ENCODE data around the gene FKBP14. TPM values are rescaled to one million over a fixed set of nuclear protein-coding genes. Genes with fewer than 3 reads are reported as not detected.
A peak's percentile ranks its signal among the peaks of the same experiment; 100 is the strongest.
"Not testable (repeated sequence)": the region's sequence is repeated elsewhere in the genome, so short reads cannot be mapped to it uniquely, and the experiment has no call there.

The FKBP14 gene
- total RNA-seq, 1 donor from 2014 or later = 42.4 TPM

DNA sequence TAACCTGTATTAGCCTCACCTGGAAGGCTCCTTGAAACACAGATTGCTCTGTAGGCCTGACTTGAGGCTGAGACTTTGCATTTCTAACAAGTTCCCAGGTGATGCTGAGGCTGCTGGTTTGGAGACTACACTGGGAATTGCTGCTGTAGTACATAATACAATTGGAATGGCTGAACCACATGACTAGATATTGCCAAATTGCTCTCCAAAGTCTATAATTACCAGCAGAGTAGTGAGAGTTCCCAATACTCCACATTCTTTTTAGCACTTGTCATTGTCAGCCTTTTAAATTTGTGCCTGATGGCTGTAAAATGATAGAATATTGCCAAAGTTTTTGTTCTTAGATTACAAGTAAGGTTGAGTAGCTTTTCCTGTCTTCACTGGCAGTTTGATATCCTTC, 41.6 kb upstream of the FKBP14 start:
- H3K4me1 Mint-ChIP-seq = peaks cover 4% of the 10 kb centered on the region
- no peak overlapping the region for H3K27ac Mint-ChIP-seq
- no peaks in the 10 kb centered on the region for H3K27me3 Mint-ChIP-seq (ENCODE audit: low read depth)
- H3K4me3 Mint-ChIP-seq = no peak overlapping the region
- H3K9me3 Mint-ChIP-seq = no peaks in the 10 kb centered on the region
- peaks cover 32% of the 10 kb centered on the region for H3K36me3 Mint-ChIP-seq
- no peak for DNase-seq (ENCODE audit: low spot score in 2 of 2, unreplicated experiment in 2 of 2)
- TF ChIP-seq, protein P1, sequence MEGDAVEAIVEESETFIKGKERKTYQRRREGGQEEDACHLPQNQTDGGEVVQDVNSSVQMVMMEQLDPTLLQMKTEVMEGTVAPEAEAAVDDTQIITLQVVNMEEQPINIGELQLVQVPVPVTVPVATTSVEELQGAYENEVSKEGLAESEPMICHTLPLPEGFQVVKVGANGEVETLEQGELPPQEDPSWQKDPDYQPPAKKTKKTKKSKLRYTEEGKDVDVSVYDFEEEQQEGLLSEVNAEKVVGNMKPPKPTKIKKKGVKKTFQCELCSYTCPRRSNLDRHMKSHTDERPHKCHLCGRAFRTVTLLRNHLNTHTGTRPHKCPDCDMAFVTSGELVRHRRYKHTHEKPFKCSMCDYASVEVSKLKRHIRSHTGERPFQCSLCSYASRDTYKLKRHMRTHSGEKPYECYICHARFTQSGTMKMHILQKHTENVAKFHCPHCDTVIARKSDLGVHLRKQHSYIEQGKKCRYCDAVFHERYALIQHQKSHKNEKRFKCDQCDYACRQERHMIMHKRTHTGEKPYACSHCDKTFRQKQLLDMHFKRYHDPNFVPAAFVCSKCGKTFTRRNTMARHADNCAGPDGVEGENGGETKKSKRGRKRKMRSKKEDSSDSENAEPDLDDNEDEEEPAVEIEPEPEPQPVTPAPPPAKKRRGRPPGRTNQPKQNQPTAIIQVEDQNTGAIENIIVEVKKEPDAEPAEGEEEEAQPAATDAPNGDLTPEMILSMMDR (IDR thresholded peaks at IDR 0.05; ENCODE audit: unreplicated experiment) = no peak

DNA sequence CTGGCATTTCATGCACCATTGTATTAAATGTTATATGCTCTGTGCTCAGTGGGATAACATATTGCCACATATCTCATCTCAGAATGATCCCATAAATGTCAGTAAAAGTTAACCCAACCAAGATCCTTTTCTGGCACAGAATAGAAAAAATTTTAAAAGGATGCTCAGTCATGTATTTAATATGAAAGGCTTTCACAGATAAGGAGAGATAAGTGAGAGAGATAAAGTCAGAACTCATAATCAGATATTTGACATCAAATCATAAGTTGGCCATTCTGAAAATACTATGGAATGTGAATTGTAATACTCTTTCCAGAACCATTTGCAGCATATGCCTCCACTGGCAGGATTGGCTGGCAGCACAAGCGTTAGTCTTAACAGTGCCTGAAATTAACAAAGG, 40.2 kb upstream of the FKBP14 start:
- H3K27ac Mint-ChIP-seq = no peak overlapping the region
- peaks cover 33% of the 10 kb centered on the region for H3K36me3 Mint-ChIP-seq
- no peak for DNase-seq (ENCODE audit: low spot score in 2 of 2, unreplicated experiment in 2 of 2)
- no peaks in the 10 kb centered on the region for H3K27me3 Mint-ChIP-seq (ENCODE audit: low read depth)
- no peaks in the 10 kb centered on the region for H3K9me3 Mint-ChIP-seq
- H3K4me3 Mint-ChIP-seq = no peak overlapping the region
- TF ChIP-seq, protein P1 (IDR thresholded peaks at IDR 0.05; ENCODE audit: unreplicated experiment) = no peak
- H3K4me1 Mint-ChIP-seq = peaks cover 4% of the 10 kb centered on the region

DNA sequence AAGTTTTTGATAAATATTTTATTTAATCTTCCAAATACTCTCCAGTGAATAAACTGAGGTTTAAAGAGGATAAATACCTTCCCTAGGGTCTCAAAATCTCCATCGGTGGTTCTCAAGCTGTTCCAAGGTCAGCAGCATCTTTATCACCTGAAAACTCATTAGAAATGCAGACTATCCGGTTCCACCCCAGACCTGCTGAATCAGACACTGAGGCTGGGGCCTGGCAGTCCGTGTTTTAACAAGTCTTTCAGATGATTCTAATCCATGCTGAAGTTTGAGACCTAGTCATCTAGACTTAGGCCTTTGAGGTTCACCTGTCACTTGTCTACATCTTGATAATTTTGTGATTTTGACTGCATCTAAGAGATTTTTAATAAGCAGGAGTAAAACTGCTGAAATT, 39.2 kb upstream of the FKBP14 start:
- peaks cover 30% of the 10 kb centered on the region for H3K36me3 Mint-ChIP-seq
- H3K27ac Mint-ChIP-seq = no peak overlapping the region
- no peak overlapping the region for H3K4me3 Mint-ChIP-seq
- DNase-seq (ENCODE audit: low spot score in 2 of 2, unreplicated experiment in 2 of 2) = no peak
- TF ChIP-seq, protein P1 (IDR thresholded peaks at IDR 0.05; ENCODE audit: unreplicated experiment) = no peak
- no peaks in the 10 kb centered on the region for H3K27me3 Mint-ChIP-seq (ENCODE audit: low read depth)
- no peaks in the 10 kb centered on the region for H3K9me3 Mint-ChIP-seq
- peaks cover 4% of the 10 kb centered on the region for H3K4me1 Mint-ChIP-seq

DNA sequence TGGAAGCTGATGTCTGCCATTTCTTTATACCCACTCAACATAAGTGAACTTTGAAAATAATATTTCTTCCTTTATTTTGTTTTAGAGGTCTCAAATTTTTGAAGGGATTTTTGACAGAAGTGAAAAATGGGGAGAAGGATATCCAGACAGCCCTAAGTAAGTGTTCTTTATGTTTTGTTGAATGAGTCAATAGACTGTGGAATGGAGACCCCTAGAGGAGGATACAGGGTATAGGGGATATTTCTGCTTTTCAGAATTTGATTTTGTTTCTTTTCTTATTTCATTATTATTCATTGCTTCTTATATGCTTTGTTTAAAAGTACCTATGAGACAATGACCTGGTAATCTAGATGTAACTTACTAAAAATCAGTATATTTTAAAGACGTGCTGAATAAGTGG, 36.1 kb upstream of the FKBP14 start:
- H3K9me3 Mint-ChIP-seq = peaks cover 8% of the 10 kb centered on the region
- H3K27ac Mint-ChIP-seq = no peak overlapping the region
- DNase-seq (ENCODE audit: low spot score in 2 of 2, unreplicated experiment in 2 of 2) = no peak
- TF ChIP-seq, protein P1 (IDR thresholded peaks at IDR 0.05; ENCODE audit: unreplicated experiment) = peak; percentile 57
- peaks cover 4% of the 10 kb centered on the region for H3K4me1 Mint-ChIP-seq
- H3K4me3 Mint-ChIP-seq = no peak overlapping the region
- peaks cover 27% of the 10 kb centered on the region for H3K36me3 Mint-ChIP-seq
- H3K27me3 Mint-ChIP-seq (ENCODE audit: low read depth) = no peaks in the 10 kb centered on the region

DNA sequence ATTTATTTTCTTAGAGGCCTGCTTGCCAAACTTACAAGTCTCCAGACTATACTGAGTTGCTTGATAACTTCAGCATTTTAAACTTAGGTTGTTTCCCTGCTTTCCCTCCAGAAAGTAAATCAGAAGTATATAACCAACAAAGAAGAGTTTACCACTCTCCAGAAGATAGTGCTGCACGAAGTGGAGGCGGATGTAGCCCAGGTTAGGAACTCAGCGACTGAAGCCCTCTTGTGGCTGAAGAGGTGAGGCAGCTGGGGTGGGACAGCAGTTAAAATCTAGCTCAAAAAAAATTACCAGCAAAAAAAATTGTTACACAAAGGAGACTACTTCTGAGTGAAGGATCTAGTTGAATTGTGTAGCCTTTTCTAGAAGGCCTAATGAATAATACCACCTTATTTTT, 35.3 kb upstream of the FKBP14 start:
- Mint-ChIP-seq H3K27ac (peak overlapping the region; percentile 16), H3K9me3 (peaks cover 13% of the 10 kb centered on the region), H3K36me3 (peaks cover 30% of the 10 kb centered on the region)
- DNase-seq (ENCODE audit: low spot score in 2 of 2, unreplicated experiment in 2 of 2); H3K4me1 Mint-ChIP-seq; H3K27me3 Mint-ChIP-seq (ENCODE audit: low read depth); H3K4me3 Mint-ChIP-seq: not testable (repeated sequence)

DNA sequence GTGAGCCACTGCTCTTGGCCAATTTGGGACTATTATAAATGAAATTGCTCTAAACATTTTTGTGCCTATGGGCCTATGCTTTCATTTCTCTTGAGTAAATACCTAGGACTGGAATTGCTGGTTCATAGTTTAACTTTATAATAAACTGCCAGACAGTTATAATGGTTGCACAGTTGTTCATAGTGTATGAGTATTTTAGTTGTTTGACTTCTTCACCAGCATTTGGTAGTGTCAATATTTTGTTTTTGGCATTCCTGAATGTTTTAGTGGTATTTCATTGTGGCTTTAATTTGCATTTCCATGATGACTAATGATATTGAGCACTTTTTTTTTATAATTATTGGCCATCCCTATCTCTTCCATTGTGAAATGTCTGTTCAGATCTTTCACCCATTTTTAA, 31.2 kb upstream of the FKBP14 start:
- Mint-ChIP-seq H3K27ac (no peak overlapping the region), H3K4me1 (no peaks in the 10 kb centered on the region), H3K4me3 (no peak overlapping the region), H3K27me3 (ENCODE audit: low read depth) (no peaks in the 10 kb centered on the region), H3K36me3 (peaks cover 38% of the 10 kb centered on the region), H3K9me3 (peaks cover 13% of the 10 kb centered on the region)
- TF ChIP-seq, protein P1 (IDR thresholded peaks at IDR 0.05; ENCODE audit: unreplicated experiment) = no peak
- no peak for DNase-seq (ENCODE audit: low spot score in 2 of 2, unreplicated experiment in 2 of 2)
